ENCODE data around the gene PEAR1.

DNA sequence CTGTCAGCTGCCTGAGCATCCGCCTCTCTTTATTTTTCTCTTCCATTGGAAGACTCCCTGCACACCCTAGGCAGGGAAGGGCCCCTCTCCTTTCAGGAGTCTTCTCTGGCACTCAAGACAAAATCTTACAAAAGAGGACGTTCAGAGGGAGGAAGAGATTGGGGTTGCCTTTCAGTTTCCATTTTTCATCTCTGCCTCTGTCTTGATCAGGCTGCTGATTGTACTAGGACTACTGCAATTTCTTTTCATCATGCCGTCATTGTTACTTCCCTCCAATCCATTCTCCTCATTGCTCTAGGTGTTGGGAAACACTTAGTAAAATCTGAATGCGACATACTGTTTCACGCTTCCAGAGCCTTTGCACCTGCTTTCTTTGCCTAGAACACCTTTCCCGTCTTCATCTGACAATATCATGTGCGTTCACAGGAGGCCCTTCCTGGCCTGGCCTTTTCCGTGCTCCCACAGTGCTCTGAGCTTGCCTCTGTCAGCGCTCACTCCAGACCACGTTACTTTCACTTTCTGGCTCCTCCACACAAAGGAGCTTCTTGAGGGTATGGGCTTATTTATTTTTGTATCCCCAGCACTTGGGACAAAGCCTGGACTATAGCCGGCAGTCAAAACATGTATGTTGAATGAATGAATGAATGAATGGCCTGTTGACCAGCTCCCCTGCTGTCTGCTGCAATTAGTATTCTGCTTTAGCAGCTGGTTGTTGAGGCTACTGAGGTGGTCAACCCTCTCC is 37.9 kb downstream of the PEAR1 start:
- TF ChIP-seq POLR2AphosphoS5 (IDR thresholded peaks at IDR 0.05; ENCODE audit: borderline replicate concordance, low read depth, low read length) (no peak), EZH2 (IDR thresholded peaks at IDR 0.05) (no peak), FOXP2 (optimal IDR thresholded peaks at IDR 0.05; ENCODE audit: control extremely low read depth, extremely low read length, insufficient read depth) (no peak)
